ENCODE measurements around the gene P2RX1.

DNA sequence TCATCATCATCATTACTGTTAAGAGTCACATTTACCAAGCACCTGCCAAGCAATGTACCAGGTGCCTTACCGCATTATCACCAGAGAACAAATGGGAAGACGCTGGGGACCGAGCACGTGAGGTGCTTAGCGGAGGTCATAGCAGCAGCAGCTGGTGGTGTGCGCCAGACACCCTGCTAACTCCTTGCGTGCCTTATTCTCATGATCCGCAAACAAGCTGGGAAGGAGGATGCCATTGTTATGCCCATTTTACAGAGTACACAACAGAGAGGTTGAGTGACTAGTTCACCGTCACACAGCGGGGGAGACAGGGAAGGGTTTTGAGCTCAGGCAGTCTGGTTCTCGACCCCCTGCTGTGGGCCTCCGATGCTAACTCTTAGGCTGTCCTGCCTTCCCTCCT lies 40.7 kb upstream of the P2RX1 start:
- no peak for TF ChIP-seq GATA2 (IDR thresholded peaks at IDR 0.05; ENCODE audit: low read depth, low read length)
- TF ChIP-seq GATA3 (IDR thresholded peaks at IDR 0.05; ENCODE audit: low read depth, low read length): no peak

Measured in SH-SY5Y (cell line).